Neural cell (in vitro differentiated cells): Measurements from ENCODE around the gene TTC21B.

Experiments
- CTCF ChIP-seq: fragments of 450-650 bp; IDR thresholded peaks from 2 replicates; pipeline ENCODE4 v1.5.1; 2014; ENCODE audit warnings: antibody characterized with exemption, mild to moderate bottlenecking, moderate library complexity; ENCODE audit not compliant: poor library complexity, severe bottlenecking
- EP300 ChIP-seq: fragments of 450-650 bp; conservative IDR thresholded peaks from 2 replicates; pipeline ENCODE4 v1.6.1; 2014; ENCODE audit warnings: antibody characterized with exemption, mild to moderate bottlenecking, moderate library complexity; ENCODE audit not compliant: poor library complexity, severe bottlenecking
- EZH2 ChIP-seq: fragments of 200-600, 300-800 bp; shearing (Covaris generic), sonication (generic); IDR thresholded peaks from 2 replicates; pipeline ENCODE4 v1.6.1; 2014; ENCODE audit warnings: antibody characterized with exemption, low read length, borderline replicate concordance, mild to moderate bottlenecking; ENCODE audit not compliant: insufficient read depth, poor library complexity, severe bottlenecking
- MXI1 ChIP-seq: fragments of 450-650 bp; conservative IDR thresholded peaks from 2 replicates; pipeline ENCODE4 v1.6.1; 2014; ENCODE audit warnings: antibody characterized with exemption, mild to moderate bottlenecking; ENCODE audit not compliant: poor library complexity, severe bottlenecking
- POLR2AphosphoS5 ChIP-seq: IDR thresholded peaks from 2 replicates; pipeline ENCODE4 v1.6.1; 2012
- RAD21 ChIP-seq: fragments of 450-650 bp; conservative IDR thresholded peaks from 2 replicates; pipeline ENCODE4 v1.6.1; 2014; ENCODE audit warnings: antibody characterized with exemption, mild to moderate bottlenecking, moderate library complexity
- REST ChIP-seq: IDR thresholded peaks from 2 replicates; pipeline ENCODE4 v1.6.1; 2012; ENCODE audit warnings: borderline replicate concordance
- SMC3 ChIP-seq: fragments of 450-650 bp; conservative IDR thresholded peaks from 2 replicates; pipeline ENCODE4 v1.6.1; 2014; ENCODE audit warnings: antibody characterized with exemption, mild to moderate bottlenecking, moderate library complexity; ENCODE audit not compliant: poor library complexity

- TF ChIP-seq RAD21 (no peak), POLR2AphosphoS5 (no peak), CTCF (no peak), SMC3 (no peak), EP300 (no peak), REST (no peak), EZH2 (no peak), MXI1 (no peak)
Measured at GRCh38 chr2:165872101-165872791, 81.3 kb downstream of the TTC21B start.
